AG09319 (cell line): Measurements from ENCODE around the gene P3H1.

Experiments used
- DNase-seq: peaks from one replicate; pipeline ENCODE4 v3.0.0-alpha.2; 2010; ENCODE audit warnings: low read depth; ENCODE audit errors: extremely low read depth
- TF ChIP-seq, protein P1 (sequence below): IDR thresholded peaks from 2 replicates; pipeline ENCODE4 v1.5.1; 2011; ENCODE audit warnings: low read depth, mild to moderate bottlenecking, inconsistent platforms, low read length, moderate library complexity

P3H1 gene

DNA sequence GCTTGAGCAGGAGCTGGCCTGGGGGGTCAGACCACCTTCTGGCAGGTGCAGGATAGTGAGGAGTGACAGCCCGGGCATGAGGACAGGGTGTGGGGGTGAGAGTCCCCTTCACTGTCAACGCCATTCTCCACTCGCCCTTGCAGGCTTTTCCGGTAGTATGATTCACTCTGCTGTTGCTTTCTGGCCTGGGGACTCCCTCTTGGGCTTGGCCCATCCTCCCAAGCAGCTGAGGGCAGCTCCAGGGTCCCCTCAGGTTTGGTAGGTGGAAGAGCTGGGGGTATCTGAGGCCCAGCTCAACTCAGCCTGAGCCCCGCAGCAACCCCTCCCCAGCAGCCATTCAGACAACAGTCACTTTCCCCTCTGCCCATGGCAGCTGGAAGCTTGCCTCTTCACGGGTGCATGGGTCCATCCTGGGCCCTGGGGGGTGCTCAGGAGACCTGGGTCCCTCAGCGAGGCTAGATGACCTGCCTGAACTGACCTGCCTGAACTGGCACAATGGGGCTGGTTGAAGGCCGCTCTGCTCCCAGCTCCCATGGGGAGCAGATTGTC is 28.1 kb downstream of the P3H1 start:
- no peak for DNase-seq
- TF ChIP-seq, protein P1, sequence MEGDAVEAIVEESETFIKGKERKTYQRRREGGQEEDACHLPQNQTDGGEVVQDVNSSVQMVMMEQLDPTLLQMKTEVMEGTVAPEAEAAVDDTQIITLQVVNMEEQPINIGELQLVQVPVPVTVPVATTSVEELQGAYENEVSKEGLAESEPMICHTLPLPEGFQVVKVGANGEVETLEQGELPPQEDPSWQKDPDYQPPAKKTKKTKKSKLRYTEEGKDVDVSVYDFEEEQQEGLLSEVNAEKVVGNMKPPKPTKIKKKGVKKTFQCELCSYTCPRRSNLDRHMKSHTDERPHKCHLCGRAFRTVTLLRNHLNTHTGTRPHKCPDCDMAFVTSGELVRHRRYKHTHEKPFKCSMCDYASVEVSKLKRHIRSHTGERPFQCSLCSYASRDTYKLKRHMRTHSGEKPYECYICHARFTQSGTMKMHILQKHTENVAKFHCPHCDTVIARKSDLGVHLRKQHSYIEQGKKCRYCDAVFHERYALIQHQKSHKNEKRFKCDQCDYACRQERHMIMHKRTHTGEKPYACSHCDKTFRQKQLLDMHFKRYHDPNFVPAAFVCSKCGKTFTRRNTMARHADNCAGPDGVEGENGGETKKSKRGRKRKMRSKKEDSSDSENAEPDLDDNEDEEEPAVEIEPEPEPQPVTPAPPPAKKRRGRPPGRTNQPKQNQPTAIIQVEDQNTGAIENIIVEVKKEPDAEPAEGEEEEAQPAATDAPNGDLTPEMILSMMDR: no peak

DNA sequence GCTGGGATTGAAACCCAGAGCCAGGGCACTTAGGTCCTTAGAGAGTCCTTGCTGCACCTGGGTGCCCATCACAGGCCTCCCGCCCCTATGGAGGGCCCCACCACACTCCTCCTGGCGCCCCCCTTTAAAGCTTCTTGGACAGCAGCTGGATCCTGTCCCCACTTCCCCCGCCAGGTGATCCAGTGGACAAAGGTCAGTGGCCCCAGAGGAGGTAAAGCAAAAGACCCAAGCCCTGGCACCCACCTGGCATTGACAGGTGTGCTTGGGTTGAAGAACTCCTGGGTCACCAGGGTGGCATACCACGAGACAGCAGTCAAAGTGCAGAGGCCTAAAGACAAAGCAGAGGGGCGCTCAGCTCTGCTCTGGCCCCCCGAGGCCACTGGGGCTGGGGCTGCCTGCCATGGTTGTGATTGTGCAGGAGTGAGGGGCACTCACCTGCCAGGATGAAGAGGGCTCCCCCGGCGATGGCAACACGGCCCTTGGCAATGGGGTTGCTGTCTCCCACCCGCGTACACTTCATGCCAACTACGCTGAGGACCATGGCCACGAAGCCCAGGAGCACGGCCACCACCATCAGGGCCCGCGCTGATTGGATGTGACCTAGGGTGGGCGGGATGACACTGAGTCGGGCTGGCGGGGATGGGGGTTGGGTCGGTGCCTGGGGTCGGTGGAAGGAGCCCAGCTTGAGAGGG is 28.7 kb downstream of the P3H1 start:
- no peak for DNase-seq
- TF ChIP-seq, protein P1: no peak

DNA sequence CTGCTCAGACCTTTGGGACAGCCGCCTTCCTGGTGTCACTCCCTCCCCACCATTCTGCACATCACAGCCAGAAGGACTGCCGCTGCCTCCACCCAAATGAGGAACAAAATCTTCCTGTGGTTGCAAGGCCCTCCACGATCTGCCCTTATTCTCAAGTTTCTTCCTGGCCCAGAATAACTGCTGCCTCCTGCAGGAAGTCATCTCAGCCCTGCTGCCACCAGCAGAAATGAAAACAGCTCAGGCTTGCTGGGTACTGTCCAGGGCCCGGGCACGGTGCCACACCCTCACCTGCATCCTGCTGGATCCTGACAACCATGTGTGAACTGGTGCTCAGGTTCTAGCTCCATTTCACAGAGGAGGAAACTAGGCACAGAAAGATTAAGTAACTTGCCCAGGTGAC is 29.6 kb downstream of the P3H1 start:
- TF ChIP-seq, protein P1: no peak; the same call in 1 of the 2 replicates

DNA sequence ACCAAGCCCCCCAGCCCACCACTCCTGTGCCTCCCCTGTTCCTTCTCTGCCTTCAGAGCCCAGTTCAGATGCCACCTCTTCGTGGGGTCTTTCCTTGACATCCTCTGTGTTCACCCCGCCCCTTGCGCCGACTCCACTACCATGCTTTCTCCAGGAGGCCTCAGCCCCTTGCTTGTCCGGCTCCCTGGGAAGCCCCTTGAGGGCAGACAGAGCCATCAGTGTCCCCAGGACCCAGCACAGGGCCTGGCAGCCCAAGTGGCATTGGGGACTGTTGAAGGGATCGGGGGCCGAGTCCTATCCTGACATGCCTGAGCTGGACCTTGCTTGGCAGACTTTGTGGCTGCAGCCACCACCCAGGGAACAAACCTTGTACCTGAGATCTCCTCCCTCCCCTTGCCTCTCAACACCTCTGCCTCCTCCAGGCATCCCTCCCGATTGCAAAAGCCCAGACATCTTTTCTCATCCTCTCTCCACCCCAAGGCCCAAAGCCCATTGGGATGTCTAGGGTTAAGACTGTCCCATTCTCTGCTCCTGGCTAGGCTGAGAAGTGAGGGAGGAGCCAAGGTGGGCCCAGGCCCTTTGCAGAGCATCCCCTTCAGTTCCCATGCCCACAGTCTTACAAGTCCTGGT is 30.1 kb downstream of the P3H1 start:
- TF ChIP-seq, protein P1: no peak
- DNase-seq: no peak

More for the DNA sequence above, 29.6 kb downstream of the P3H1 start:
- no peak for DNase-seq

DNA sequence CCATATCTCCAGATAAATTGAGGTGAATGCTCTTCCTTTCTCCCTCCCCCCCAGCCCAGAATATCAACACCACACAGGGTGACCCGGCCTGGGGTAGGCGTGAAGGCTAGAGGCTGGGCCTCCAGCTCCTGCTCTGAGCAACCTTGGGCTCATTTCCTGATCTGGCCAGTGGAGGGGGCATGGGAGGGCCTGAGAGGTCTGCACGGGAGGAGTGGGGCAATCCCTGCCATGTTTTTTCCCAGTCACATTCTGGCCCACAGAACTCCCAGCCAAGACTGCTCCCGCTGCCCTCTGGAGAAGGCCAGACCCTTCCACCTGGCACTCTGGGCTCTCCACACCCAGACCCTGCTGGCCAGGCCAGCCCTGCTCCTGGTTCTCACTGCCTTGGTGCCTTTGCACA is 30.7 kb downstream of the P3H1 start:
- no peak for DNase-seq
- TF ChIP-seq, protein P1: peak; percentile 32

DNA sequence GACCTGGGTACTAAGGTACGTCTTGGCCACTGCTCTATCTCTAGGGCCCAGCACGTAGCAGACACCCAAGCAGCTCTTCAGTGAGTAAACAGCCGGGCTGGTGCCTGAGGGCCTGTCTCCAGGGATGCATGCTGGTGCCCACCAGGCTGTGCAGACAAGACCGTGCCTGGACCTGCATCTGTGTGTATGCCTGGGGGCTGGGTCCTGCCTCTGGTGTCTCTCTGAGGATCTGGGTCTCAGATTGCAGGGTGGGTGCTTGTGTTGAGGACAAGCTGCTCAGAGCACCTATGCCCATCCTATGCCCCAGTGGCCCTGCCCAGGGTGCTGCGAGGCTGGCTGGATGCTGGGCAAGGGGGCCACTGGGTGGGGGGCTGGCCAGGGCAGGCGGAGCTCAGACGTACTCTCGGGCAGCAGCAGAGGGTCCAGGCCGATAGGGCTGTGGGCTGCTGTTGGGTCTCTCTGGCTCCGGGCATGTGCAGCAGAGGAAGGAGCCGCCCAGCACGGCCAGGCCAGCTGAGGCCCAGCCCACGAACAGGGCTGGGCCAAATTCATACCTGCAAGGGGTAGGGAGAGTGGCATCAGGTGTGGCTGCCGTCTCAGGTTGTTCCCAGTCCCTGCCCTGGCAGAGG is 31.2 kb downstream of the P3H1 start:
- TF ChIP-seq, protein P1: no peak
- no peak for DNase-seq

DNA sequence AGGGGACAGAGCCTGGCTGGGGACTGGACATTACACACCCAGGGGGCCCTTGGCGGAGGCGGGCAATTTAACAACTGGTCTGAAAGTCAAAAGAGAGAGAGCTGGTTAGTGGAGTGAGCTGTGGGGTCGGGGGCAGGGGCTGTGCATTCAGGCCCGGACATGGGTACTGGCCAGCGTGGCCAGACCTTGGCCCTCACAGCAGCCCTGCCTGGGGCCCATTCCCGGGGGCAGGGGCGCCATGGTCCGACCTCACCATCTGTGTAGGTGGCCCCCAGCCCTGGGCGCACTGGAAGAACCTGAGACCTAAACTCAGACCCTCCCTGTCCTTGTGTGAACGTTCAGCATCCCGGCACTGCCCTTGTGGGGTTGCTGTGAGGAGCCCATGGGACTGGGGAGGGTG is 31.8 kb downstream of the P3H1 start:
- no peak for DNase-seq

More for the DNA sequence above, 31.8 kb downstream of the P3H1 start:
- TF ChIP-seq, protein P1: no peak
